Right atrium auricular region (tissue), 2 donors: Measurements from ENCODE around the gene UNC13D. TPM values are rescaled to one million over a fixed set of nuclear protein-coding genes. Genes with fewer than 3 reads are reported as not detected.

ENCODE experiments used
- DNase-seq: peaks from one replicate; pipeline ENCODE4 v3.0.0-alpha.2; 2019; ENCODE audit warnings: low spot score
- H3K27ac ChIP-seq, 2 donors: fragments of 200-600 bp; sonication (generic); 1 replicate in 1 of 2; 2 replicates in 1 of 2; pipeline ENCODE4 v1.5.1; 2016 to 2019
- H3K27me3 ChIP-seq, 2 donors: fragments of 200-600 bp; sonication (generic); one replicate each; pipeline versions ENCODE4 v1.5.1 to v1.6.0; 2017 to 2019
- H3K36me3 ChIP-seq: fragments of 200-600 bp; sonication (generic); one replicate; pipeline ENCODE4 v1.5.1; 2016
- H3K4me1 ChIP-seq, 2 donors: fragments of 200-600 bp; sonication (generic); one replicate each; pipeline versions ENCODE4 v1.5.1 to v1.6.0; 2017 to 2019
- H3K4me3 ChIP-seq, 2 donors: fragments of 200-600 bp; sonication (generic); 1 replicate in 1 of 2; 2 replicates in 1 of 2; pipeline ENCODE4 v1.5.1; 2017 to 2019; ENCODE audit warnings: mild to moderate bottlenecking in 1 of 2, moderate library complexity in 1 of 2
- H3K9me3 ChIP-seq, 2 donors: fragments of 200-600 bp; sonication (generic); one replicate each; pipeline ENCODE4 v1.5.1; 2019
- CTCF ChIP-seq, 2 donors: fragments of 200-600 bp; sonication (generic); IDR thresholded peaks; one replicate each; pipeline ENCODE4 v1.5.1; 2019; ENCODE audit warnings: antibody characterized with exemption in 2 of 2
- total RNA-seq, 2 donors: library from RNA; depleted of rRNA; stranded (reverse); fragments of >200 nt; gene quantifications; one replicate each; pipeline ENCODE4 v1.1.0, GENCODE V29; 2016

UNC13D gene
- total RNA-seq, 2 donors from 2014 or later: 11.1 to 25.9 TPM

GRCh38 chr17:75819116-75819515 is 25.1 kb downstream of the UNC13D start:
- no peak for DNase-seq
- H3K27me3 ChIP-seq: no peaks in the 10 kb centered on the region
- H3K27ac ChIP-seq: no peak overlapping the region
- no peak for TF ChIP-seq CTCF (IDR thresholded peaks at IDR 0.05)
- no peaks in the 10 kb centered on the region for H3K9me3 ChIP-seq
- H3K4me1 ChIP-seq: peaks cover 0 to 10% of the 10 kb centered on the region in 2 donors
- peaks cover 98% of the 10 kb centered on the region for H3K36me3 ChIP-seq
- H3K4me3 ChIP-seq: no peak overlapping the region

GRCh38 chr17:75818326-75818885 is 25.8 kb downstream of the UNC13D start:
- DNase-seq: no peak
- Histone ChIP-seq H3K4me3 (no peak overlapping the region), H3K9me3 (no peaks in the 10 kb centered on the region), H3K4me1 (peaks cover 0 to 10% of the 10 kb centered on the region in 2 donors), H3K27ac (no peak overlapping the region), H3K36me3 (peaks cover 98% of the 10 kb centered on the region), H3K27me3 (no peaks in the 10 kb centered on the region)
- no peak for TF ChIP-seq CTCF (IDR thresholded peaks at IDR 0.05)

- no peak for TF ChIP-seq CTCF (IDR thresholded peaks at IDR 0.05)
- Histone ChIP-seq H3K27me3 (no peaks in the 10 kb centered on the region), H3K27ac (no peak overlapping the region), H3K4me3 (no peak overlapping the region), H3K9me3 (no peaks in the 10 kb centered on the region), H3K4me1 (peaks cover 0 to 10% of the 10 kb centered on the region in 2 donors), H3K36me3 (peaks cover 98% of the 10 kb centered on the region)
- no peak for DNase-seq
Observed at GRCh38 chr17:75817571-75817970, 26.6 kb downstream of the UNC13D start.

GRCh38 chr17:75816693-75817092 is 27.5 kb downstream of the UNC13D start:
- Histone ChIP-seq H3K9me3 (no peaks in the 10 kb centered on the region), H3K4me1 (peaks cover 0 to under 1% of the 10 kb centered on the region in 2 donors), H3K4me3 (no peak overlapping the region), H3K27me3 (no peaks in the 10 kb centered on the region), H3K27ac (no peak overlapping the region), H3K36me3 (peaks cover 99% of the 10 kb centered on the region)
- TF ChIP-seq CTCF (IDR thresholded peaks at IDR 0.05): no peak
- no peak for DNase-seq

DNA sequence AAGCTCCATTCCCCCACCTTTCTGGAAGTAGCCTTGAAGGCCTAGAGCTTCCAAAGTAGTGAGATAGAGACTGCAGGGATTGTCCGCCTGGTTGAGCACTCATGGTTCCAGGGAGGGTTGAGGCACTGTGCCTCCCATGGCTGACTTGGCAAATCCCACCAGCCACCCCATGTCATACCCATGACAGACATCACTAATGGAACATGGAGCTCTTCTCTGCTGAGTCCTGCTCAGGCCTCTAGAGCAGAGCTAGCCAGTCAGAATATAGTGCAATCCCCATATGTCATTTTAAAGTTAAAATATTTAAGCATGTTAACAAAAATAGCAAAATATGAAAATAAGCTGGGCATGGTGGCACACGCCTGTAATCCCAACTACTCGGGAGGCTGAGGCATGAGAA is 28.8 kb downstream of the UNC13D start:
- Histone ChIP-seq H3K27me3 (no peaks in the 10 kb centered on the region), H3K9me3 (no peaks in the 10 kb centered on the region), H3K27ac (no peak overlapping the region), H3K4me1 (peaks cover 0 to 2% of the 10 kb centered on the region in 2 donors), H3K36me3 (peaks cover 97% of the 10 kb centered on the region), H3K4me3 (no peak overlapping the region)
- DNase-seq: no peak
- TF ChIP-seq CTCF (IDR thresholded peaks at IDR 0.05): no peak

DNA sequence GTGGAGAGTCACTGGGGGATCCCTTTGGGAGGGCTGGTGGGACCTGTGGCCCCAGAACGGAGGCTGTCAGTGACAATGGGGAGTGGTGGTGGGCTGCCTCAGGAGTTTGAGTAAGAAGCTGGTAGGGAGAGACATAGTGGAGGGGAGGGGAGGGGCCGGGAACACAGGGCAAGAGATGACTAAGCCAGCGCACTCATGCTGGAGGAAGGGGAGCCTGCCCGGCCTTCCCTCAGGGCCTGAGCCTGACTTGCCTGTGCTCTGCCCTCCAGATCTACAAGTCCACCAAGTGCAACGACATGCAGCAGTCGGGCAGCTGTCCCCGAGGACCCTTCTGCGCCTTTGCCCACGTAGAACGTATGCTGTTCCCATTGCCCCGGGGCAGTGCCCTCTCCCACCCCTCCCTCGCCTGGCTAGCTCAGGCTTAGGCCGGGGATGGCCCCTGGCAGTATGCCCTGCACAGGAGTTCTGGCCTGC is 29.3 kb downstream of the UNC13D start:
- no peak for DNase-seq
- peaks cover 95% of the 10 kb centered on the region for H3K36me3 ChIP-seq
- H3K9me3 ChIP-seq: no peaks in the 10 kb centered on the region
- TF ChIP-seq CTCF (IDR thresholded peaks at IDR 0.05): no peak
- H3K4me1 ChIP-seq: peaks cover 0 to 7% of the 10 kb centered on the region in 2 donors
- no peak overlapping the region for H3K4me3 ChIP-seq
- no peak overlapping the region for H3K27ac ChIP-seq
- H3K27me3 ChIP-seq: no peaks in the 10 kb centered on the region
